Common myeloid progenitor, CD34-positive (primary cell): ENCODE data around the gene CCDC12.

Experiments used
- CTCF ChIA-PET: fragments of 350-600 bp; sonication (Branson Sonifier 250); formaldehyde crosslinking; loops from one replicate; lab custom pipeline; 2021; ENCODE audit warnings: antibody characterized with exemption; lab: Charles Lee
- POLR2A ChIA-PET: fragments of 350-600 bp; sonication (Branson Sonifier 250); formaldehyde crosslinking; loops from one replicate; lab custom pipeline; 2021; ENCODE audit warnings: antibody characterized with exemption; lab: Charles Lee
- DNase-seq, 3 donors: peaks; one replicate each; pipeline versions ENCODE4 v3.0.0 to v3.0.0-alpha.2; 2013
- H3K27ac ChIP-seq, 2 experiments: 1 replicate in 1 of 2; 2 replicates in 1 of 2; pipeline ENCODE4 v1.7.0; 2013; ENCODE audit warnings: inconsistent platforms in 2 of 2, low read length in 2 of 2, mild to moderate bottlenecking in 2 of 2, low read depth in 1 of 2, moderate library complexity in 1 of 2; ENCODE audit not compliant: severe bottlenecking in 2 of 2, insufficient read depth in 1 of 2, poor library complexity in 1 of 2
- H3K27me3 ChIP-seq, 5 experiments: replicated peaks in 2 of 5; 1 replicate in 3 of 5; 2 replicates in 2 of 5; pipeline versions ENCODE4 v1.6.1 to v1.7.0; 2013; ENCODE audit warnings: low read length in 4 of 5, mild to moderate bottlenecking in 2 of 5, moderate library complexity in 2 of 5, inconsistent platforms in 1 of 5; ENCODE audit not compliant: insufficient read depth in 5 of 5, control insufficient read depth in 4 of 5
- H3K36me3 ChIP-seq, 4 experiments: 1 replicate in 2 of 4; 2 replicates in 2 of 4; pipeline versions ENCODE4 v1.6.1 to v1.7.0; 2013; ENCODE audit warnings: low read length in 3 of 4, control low read depth in 1 of 4, mild to moderate bottlenecking in 1 of 4; ENCODE audit not compliant: control insufficient read depth in 4 of 4, insufficient read depth in 4 of 4
- H3K4me1 ChIP-seq, 4 experiments: 1 replicate in 3 of 4; 2 replicates in 1 of 4; pipeline versions ENCODE4 v1.6.1 to v1.7.1; 2013; ENCODE audit warnings: low read length in 3 of 4, mild to moderate bottlenecking in 3 of 4, control low read depth in 1 of 4, inconsistent platforms in 1 of 4, moderate library complexity in 1 of 4; ENCODE audit not compliant: control insufficient read depth in 4 of 4, insufficient read depth in 4 of 4; ENCODE audit errors: control extremely low read depth in 1 of 4
- H3K4me3 ChIP-seq, 7 experiments: 1 replicate in 4 of 7; 2 replicates in 3 of 7; pipeline versions ENCODE4 v1.5.1 to v1.7.0; 2013; ENCODE audit warnings: mild to moderate bottlenecking in 7 of 7, low read length in 6 of 7, moderate library complexity in 6 of 7, inconsistent platforms in 2 of 7, low read depth in 2 of 7, control low read depth in 1 of 7; ENCODE audit not compliant: insufficient read depth in 4 of 7, control insufficient read depth in 1 of 7; ENCODE audit errors: extremely low read depth in 1 of 7
- H3K9me3 ChIP-seq, 5 experiments: 1 replicate in 4 of 5; 2 replicates in 1 of 5; pipeline versions ENCODE4 v1.6.1 to v1.7.1; 2013; ENCODE audit warnings: low read length in 4 of 5, mild to moderate bottlenecking in 2 of 5, inconsistent platforms in 1 of 5, low read depth in 1 of 5, moderate library complexity in 1 of 5; ENCODE audit not compliant: control insufficient read depth in 4 of 5, insufficient read depth in 2 of 5; ENCODE audit errors: control extremely low read depth in 1 of 5
- WGBS: methylation state at CpG from one replicate; pipeline ENCODE4 v1.1.5; 2013; ENCODE audit not compliant: insufficient coverage; 5-methylcytosine and 5-hydroxymethylcytosine counted together

The CCDC12 gene

DNA sequence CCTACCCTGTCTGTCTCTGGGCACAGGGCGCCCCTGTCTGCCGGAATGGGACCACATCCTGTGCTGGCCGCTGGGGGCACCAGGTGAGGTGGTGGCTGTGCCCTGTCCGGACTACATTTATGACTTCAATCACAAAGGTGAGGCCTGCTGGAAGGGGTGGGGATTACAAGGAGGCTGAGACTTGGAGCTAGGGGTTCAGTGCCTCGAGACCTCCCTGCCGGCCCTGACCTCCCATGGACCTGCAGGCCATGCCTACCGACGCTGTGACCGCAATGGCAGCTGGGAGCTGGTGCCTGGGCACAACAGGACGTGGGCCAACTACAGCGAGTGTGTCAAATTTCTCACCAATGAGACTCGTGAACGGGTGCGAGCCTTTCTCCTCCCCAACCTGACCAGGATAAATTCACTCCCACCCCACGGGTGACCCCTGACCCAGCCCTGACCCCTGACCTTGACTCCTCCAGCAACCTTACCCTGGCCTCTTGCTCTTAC lies 78.7 kb downstream of the CCDC12 start:
- H3K4me1 ChIP-seq, result peaks cover 0 to 11% (median 6%) of the 10 kb centered on the region in 4 experiments
- 90% methylated on average over 11 of the region's 15 CpGs for WGBS
- DNase-seq, result no peak
- CTCF ChIA-PET, result interaction anchor here (1.0 to 9.0 kb wide), 4 partner anchors 25 to 192 kb away, joined by 3 to 62 read pairs (median 9); no protein-coding TSS in a partner anchor
- H3K27me3 ChIP-seq, result peaks cover 0 to 19% (median 6%) of the 10 kb centered on the region in 5 experiments
- no peaks in the 10 kb centered on the region for H3K9me3 ChIP-seq
- POLR2A ChIA-PET, result no interaction called here
- no peaks in the 10 kb centered on the region for H3K36me3 ChIP-seq
- H3K4me3 ChIP-seq, result no peak overlapping the region
- no peak overlapping the region for H3K27ac ChIP-seq

DNA sequence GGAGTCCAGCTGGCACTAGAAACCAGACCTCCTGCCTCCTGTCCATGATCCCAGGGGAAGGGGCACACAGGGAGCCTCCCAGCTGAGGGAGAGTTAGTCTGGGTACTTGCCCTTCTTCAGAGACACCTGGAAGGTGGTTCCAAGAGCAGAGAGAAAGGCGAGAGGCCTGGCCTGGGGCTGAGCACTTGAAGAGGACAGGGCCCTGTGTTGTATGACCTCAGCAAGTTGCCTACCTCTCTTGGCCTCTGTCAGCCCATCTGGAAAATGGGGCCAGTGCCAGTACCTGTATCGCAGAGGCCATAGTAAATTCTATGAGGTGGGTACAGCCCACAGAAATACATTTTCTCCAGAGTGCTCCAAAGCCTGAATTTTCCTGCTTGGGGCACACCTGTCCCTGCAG lies 79.5 kb downstream of the CCDC12 start:
- Histone ChIP-seq H3K27me3 (peaks cover 0 to 19% (median 6%) of the 10 kb centered on the region in 5 experiments), H3K4me1 (peaks cover 0 to 20% (median 14%) of the 10 kb centered on the region in 4 experiments), H3K36me3 (no peaks in the 10 kb centered on the region)

DNA sequence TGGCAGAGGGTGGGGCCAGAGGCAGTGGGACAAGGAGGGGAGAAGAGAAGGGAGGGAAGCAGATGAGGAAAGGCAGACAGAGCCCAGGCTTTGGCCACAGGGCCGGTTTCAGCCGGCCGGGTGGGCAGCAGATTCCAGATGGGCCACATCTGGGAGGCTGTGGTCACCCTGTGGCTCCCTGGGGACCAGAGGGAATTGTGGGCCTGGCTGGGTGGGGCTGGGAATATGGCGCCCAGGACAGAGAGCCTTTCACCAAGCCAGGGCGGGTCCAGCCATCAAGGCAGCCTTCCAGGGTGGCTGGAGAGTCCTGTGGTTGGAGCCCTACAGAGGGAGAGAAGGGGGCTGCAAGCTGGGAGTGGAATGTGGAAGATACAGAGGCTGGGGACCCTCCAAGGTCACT lies 80.2 kb downstream of the CCDC12 start:
- H3K27me3 ChIP-seq, result peaks cover 0 to 19% (median 6%) of the 10 kb centered on the region in 5 experiments
- no peak overlapping the region for H3K4me3 ChIP-seq
- 97% methylated on average over 5 of the region's 5 CpGs for WGBS
- H3K27ac ChIP-seq, result no peak overlapping the region
- no peaks in the 10 kb centered on the region for H3K9me3 ChIP-seq
- ChIA-PET CTCF (interaction anchor here (1.0 to 9.0 kb wide), 15 partner anchors 10 to 194 kb away, joined by 3 to 68 read pairs (median 11); partner anchors contain the start of genes MYL3 and PTH1R), POLR2A (no interaction called here)
- H3K4me1 ChIP-seq, result peaks cover 0 to 23% (median 17%) of the 10 kb centered on the region in 4 experiments
- no peaks in the 10 kb centered on the region for H3K36me3 ChIP-seq
- no peak for DNase-seq

More for the DNA sequence above, 79.5 kb downstream of the CCDC12 start:
- no peak overlapping the region for H3K4me3 ChIP-seq
- H3K9me3 ChIP-seq, result no peaks in the 10 kb centered on the region
- ChIA-PET CTCF (interaction anchor here (1.0 to 9.0 kb wide), 6 partner anchors 10 to 189 kb away, joined by 3 to 68 read pairs (median 30); no protein-coding TSS in a partner anchor), POLR2A (no interaction called here)
- 100% methylated on average over 2 of the region's 2 CpGs for whole genome bisulfite sequencing
- H3K27ac ChIP-seq, result no peak overlapping the region
- no peak for DNase-seq

DNA sequence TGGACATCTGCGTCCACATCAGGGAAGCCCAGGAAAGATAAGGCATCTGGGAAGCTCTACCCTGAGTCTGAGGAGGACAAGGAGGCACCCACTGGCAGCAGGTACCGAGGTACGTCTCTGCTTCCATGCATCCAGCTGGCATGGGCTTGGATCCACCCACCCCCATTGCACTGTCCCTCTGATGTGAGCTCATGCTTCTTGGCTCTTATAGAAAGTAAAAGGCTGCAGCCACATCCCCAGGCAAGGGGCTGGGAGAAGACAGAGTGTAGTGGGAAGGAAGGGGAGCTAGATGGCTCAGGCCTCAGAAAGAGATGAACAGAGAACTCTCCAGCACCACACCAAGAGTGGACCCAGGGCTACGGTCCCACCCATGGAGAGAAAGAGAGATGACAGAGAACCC lies 80.8 kb downstream of the CCDC12 start:
- WGBS, result 100% methylated on average over 4 of the region's 4 CpGs
- no peak overlapping the region for H3K27ac ChIP-seq
- H3K9me3 ChIP-seq, result no peaks in the 10 kb centered on the region
- DNase-seq, result no peak
- ChIA-PET POLR2A (no interaction called here), CTCF (interaction anchor here (1.0 to 9.0 kb wide), 18 partner anchors 8 to 233 kb away, joined by 3 to 68 read pairs (median 12); partner anchors contain the start of genes MYL3 and PTH1R)
- no peaks in the 10 kb centered on the region for H3K36me3 ChIP-seq
- H3K4me3 ChIP-seq, result no peak overlapping the region
- H3K27me3 ChIP-seq, result peaks cover 0 to 19% (median 6%) of the 10 kb centered on the region in 5 experiments
- H3K4me1 ChIP-seq, result peaks cover 0 to 23% (median 17%) of the 10 kb centered on the region in 4 experiments

DNA sequence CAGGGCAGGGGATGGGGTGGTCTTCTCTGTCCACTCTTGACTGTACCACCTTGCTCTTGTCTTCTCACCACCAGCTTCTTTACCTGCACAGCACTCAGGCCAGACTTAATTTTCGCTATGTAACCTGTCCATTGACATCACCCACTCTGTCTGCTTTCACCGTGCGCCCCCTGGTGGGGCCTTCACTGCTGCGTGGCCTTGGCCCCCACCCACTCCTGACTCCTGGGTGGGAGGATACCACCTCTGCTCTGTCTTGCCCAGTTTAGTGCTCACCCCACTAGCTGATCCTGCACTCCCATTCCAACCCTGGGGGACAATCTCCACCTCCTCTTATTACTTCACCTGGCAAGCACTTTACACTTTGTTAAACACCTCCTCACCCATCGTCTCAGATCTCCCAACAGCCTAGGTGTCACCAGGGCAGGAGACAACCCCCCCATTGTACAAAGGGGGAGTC lies 81.3 kb downstream of the CCDC12 start:
- 23% methylated on average over 5 of the region's 5 CpGs for WGBS
- ChIA-PET CTCF (interaction anchor here (1.0 to 9.0 kb wide), 18 partner anchors 9 to 232 kb away, joined by 3 to 68 read pairs (median 12); partner anchors contain the start of genes MYL3 and PTH1R), POLR2A (no interaction called here)

DNA sequence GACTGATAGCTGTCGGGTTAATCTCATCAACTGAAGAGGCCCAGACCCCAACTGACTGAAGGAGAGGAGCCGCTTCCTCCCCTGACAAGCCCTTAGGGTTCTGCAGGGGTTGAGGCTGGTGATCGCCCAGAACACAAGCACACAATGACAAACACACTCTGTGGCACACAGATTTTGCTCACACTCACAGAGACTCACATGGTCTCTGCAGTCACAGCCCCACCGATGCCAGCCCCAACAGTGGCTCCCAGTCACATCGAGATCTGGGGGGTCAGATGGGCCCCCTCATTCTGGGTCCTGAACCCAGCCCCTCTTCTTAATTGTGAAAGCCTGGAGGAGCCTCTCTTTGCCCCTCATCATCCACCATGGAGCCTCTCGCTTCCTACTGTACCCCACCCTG lies 82.3 kb downstream of the CCDC12 start:
- H3K27me3 ChIP-seq, result peaks cover 0 to 17% (median 6%) of the 10 kb centered on the region in 5 experiments
- H3K9me3 ChIP-seq, result no peaks in the 10 kb centered on the region
- no peaks in the 10 kb centered on the region for H3K36me3 ChIP-seq
- 93% methylated on average over 4 of the region's 6 CpGs for WGBS
- CTCF ChIA-PET, result interaction anchor here (1.0 to 9.0 kb wide), 13 partner anchors 10 to 186 kb away, joined by 3 to 68 read pairs (median 15); partner anchors contain the start of genes MYL3 and PTH1R
- no peak for DNase-seq
- H3K4me3 ChIP-seq, result no peak overlapping the region
- peaks cover 0 to 37% (median 25%) of the 10 kb centered on the region in 4 experiments for H3K4me1 ChIP-seq
- POLR2A ChIA-PET, result no interaction called here
- no peak overlapping the region for H3K27ac ChIP-seq

More for the DNA sequence above, 81.3 kb downstream of the CCDC12 start:
- H3K27me3 ChIP-seq, result peaks cover 0 to 19% (median 6%) of the 10 kb centered on the region in 5 experiments
- H3K4me1 ChIP-seq, result peaks cover 0 to 28% (median 18%) of the 10 kb centered on the region in 4 experiments
- H3K27ac ChIP-seq, result no peak overlapping the region
- no peaks in the 10 kb centered on the region for H3K36me3 ChIP-seq
- DNase-seq, result peak; percentile 80 to 83 (median 81)
- H3K9me3 ChIP-seq, result no peaks in the 10 kb centered on the region
- no peak overlapping the region for H3K4me3 ChIP-seq

DNA sequence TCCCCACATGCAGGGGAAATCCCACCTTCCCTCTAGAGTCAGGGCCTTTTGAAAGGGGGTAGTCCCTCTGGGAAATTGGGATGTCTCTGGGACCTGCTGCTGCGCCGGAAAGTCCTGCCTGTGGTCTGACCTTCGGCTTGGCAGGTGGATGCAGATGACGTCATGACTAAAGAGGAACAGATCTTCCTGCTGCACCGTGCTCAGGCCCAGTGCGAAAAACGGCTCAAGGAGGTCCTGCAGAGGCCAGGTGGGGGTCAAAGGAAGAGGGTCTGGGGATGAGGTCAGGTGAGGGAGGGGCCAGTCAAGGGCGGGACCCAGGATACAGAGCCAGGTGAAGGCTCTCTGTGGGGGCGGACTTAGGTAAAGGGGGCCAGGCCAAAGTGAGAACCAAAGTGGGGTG lies 82.8 kb downstream of the CCDC12 start:
- Histone ChIP-seq H3K9me3 (no peaks in the 10 kb centered on the region), H3K4me3 (no peak overlapping the region), H3K36me3 (no peaks in the 10 kb centered on the region), H3K27me3 (peaks cover 0 to 15% (median 6%) of the 10 kb centered on the region in 5 experiments), H3K4me1 (peaks cover 0 to 34% (median 24%) of the 10 kb centered on the region in 4 experiments), H3K27ac (no peak overlapping the region)
- no peak for DNase-seq
- CTCF ChIA-PET, result interaction anchor here (2.0 to 9.0 kb wide), 10 partner anchors 9 to 185 kb away, joined by 6 to 68 read pairs (median 15); partner anchors contain the start of gene PTH1R
- POLR2A ChIA-PET, result no interaction called here
- 85% methylated on average over 8 of the region's 9 CpGs for WGBS
